GM12873 (cell line): Measurements from ENCODE around the gene LRRC61.

Source experiments
- TF ChIP-seq, protein P1 (sequence below): IDR thresholded peaks from 2 replicates; pipeline ENCODE4 v1.5.1; 2012; ENCODE audit warnings: low read depth, mild to moderate bottlenecking, moderate library complexity, low read length, control low read depth; ENCODE audit not compliant: insufficient read depth; ENCODE audit errors: missing control alignments

Gene LRRC61

GRCh38 chr7:150356265-150356897 lies 33.2 kb downstream of the LRRC61 start:
- TF ChIP-seq, protein P1, sequence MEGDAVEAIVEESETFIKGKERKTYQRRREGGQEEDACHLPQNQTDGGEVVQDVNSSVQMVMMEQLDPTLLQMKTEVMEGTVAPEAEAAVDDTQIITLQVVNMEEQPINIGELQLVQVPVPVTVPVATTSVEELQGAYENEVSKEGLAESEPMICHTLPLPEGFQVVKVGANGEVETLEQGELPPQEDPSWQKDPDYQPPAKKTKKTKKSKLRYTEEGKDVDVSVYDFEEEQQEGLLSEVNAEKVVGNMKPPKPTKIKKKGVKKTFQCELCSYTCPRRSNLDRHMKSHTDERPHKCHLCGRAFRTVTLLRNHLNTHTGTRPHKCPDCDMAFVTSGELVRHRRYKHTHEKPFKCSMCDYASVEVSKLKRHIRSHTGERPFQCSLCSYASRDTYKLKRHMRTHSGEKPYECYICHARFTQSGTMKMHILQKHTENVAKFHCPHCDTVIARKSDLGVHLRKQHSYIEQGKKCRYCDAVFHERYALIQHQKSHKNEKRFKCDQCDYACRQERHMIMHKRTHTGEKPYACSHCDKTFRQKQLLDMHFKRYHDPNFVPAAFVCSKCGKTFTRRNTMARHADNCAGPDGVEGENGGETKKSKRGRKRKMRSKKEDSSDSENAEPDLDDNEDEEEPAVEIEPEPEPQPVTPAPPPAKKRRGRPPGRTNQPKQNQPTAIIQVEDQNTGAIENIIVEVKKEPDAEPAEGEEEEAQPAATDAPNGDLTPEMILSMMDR: peak; percentile 78

DNA sequence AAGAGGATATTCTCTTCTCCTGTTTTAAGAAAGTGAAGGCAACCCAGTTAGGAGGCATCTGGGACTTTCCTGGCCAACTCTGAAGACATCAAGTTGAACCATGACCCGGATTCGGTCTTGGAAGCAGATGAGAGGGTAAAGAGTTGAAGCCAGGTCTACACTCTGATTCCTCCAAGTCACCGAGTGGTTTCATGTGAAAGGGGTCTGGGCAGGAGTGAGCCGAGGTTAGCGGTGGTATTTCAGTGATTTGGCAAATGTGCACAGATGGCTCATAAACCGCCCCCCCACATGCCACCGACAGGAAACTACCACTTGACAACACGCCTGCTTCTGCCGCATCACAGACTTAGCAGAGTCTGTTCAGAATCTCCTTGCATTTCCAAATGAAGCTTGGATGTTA lies 34.1 kb downstream of the LRRC61 start:
- TF ChIP-seq, protein P1: no peak

DNA sequence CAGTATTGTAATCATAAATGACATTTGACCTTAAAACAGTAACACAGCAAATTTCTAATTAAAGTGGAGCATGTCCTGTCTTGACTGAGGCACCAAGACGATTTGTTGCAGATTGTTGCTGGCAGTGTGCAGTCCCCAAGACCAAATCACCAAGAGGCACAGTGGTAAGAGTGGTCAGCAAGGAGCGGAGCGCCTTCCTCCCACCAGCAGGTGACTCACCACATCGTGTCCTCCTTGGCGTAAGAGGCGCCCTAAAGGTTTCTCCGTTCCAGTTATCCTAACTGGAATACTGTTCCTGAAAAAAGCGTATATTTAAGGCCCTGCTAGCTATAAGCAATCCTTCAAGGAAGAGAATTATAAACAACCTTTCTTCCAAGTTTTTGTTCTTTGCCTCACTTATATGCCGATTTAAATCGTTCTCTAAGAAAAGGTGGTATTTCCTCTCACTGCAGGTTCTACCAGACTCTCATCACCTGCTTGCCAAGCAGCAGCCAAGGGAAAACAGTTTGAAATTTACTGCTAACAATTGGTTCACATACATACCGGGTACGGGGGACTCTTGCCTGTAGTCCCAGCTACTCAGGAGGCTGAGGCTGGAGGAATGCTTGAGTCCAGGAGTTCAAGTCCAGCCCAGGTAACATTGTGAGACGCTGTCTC lies 34.7 kb downstream of the LRRC61 start:
- TF ChIP-seq, protein P1: no peak

DNA sequence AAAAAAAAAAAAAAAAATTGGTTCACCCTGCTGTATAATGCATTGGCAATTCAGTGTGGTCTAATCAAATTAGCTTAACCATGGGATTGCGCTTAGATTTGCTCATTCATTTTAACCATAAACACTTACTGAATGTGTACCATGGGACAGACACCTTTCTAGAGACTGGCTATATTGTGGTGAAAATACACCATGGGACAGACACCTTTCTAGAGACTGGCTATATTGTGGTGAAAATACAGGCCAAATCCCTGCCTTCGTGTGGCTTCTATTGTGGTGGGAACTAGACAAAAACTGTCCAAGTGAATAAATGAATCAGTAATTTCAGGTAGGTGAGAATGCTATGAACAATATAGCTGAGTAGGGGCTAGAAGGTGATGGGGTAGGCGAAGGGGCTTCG lies 35.3 kb downstream of the LRRC61 start:
- TF ChIP-seq, protein P1: no peak

DNA sequence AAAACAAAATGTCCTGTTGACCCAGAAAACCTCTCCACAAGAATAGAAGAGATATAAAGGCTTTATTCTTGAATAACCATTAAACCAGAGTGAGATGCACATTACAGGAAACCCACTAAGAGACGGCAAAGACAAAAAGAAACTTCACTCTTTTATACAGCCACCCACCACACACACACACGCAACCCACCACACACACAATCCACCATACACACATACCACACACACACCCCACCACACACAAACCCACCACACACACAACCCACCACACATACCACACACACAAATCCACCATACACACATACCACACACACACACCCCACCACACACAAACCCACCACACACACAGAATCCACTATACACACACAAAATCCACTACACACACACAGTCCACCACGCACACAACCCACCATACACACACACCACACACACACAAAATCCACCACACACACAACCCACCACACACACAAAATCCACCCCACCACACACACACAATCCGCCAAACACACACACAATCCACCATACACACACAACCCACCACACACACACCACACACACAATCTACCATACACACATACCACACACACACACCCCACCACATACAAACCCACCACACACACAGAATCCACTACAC lies 36.0 kb downstream of the LRRC61 start:
- TF ChIP-seq, protein P1: no peak

- TF ChIP-seq, protein P1: no peak
These were observed 36.6 kb downstream of the LRRC61 start for GRCh38 chr7:150359622-150360362.

DNA sequence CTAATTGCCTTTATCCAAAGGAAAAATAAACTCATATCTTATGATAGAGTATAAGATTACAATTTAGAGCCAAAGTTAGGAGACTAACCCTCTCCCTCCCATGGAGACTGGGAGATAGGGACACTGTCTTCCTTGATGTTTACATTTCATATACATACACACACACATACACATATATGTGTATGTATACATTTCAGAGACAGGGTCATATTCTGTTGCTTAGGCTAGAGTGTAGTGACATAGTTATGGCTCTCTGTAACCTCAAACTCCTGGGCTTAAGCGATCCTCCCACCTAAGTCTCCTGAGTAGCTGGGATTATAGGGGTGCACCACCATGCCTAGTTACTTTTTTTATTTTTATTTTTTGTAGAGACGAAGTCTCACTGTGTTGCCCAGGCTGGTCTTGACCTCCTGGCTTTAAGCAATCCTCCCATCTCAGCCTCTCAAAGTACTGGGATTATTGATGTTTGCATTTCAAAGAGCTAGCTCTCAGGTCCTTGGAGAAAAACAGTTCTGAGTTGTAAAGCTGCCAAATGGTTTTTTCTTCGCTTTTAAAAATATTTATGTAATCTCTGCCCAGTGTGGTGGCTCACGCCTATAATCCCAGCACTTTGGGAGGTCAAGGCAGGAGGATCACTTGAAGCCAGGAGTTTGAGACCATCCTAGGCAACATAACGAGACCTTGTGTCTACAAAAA lies 37.4 kb downstream of the LRRC61 start:
- TF ChIP-seq, protein P1: no peak
